ENCODE data around the gene TUSC1.
"Not testable (repeated sequence)": the region's sequence is repeated elsewhere in the genome, so short reads cannot be mapped to it uniquely, and the experiment has no call there.

TUSC1 gene

GRCh38 chr9:25678147-25678666, at the start of gene TUSC1:
Gene TUSC1 (minus strand): TSS chr9:25678444. CDS start chr9:25678312, 132 bp downstream.
- in situ Hi-C loops (cut with MboI; ENCODE audit: low sequenced_read_pairs), result no loop called here

GRCh38 chr9:25726871-25727410, 48.7 kb upstream of the TUSC1 start:
- in situ Hi-C loops (cut with MboI; ENCODE audit: low sequenced_read_pairs), result no loop called here

DNA sequence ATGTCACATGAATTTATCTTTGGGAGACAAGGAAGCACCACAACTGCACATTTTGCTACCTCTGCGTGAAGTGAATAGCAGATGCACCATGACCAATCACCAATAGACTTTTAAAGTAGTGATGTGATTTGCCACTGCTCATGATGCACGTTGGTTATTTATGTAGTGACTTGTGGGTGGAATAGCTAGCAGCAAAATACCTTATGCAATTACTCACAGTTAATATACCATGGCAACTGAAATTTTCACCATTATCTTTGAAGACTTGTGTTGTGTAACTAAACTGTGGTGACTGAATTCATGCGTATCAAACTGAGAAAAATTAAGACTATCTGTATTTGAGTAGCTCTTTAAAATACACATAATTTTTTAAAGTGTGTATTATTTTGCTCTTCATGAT, 46.2 kb upstream of the TUSC1 start:
- in situ Hi-C loops (cut with MboI; ENCODE audit: low sequenced_read_pairs), result no loop called here

- in situ Hi-C loops (cut with MboI; ENCODE audit: low sequenced_read_pairs), result no loop called here
Observed at GRCh38 chr9:25716220-25716872, 38.1 kb upstream of the TUSC1 start.

DNA sequence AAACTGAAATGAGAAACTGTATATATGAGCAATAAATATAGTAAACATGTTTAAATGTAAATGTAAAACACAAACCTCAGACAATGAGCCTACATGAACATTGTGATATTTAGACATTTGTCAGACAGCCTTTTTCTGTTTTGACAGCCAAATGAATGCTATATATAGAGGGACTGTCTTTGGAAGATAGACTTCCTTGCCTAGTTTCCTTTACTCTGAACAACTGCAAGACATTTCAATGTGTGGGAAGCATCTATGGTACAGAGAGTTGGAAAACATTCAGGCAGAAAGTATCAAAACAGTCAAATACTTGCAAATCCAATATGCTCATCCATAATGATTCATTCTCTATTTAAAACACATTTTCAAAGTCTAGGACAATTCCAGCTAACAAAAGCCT, 31.7 kb upstream of the TUSC1 start:
- in situ Hi-C loops (cut with MboI; ENCODE audit: low sequenced_read_pairs), result no loop called here

- in situ Hi-C loops (cut with MboI; ENCODE audit: low sequenced_read_pairs), result no loop called here
Observed at GRCh38 chr9:25704800-25705199, 26.6 kb upstream of the TUSC1 start.

- in situ Hi-C loops (cut with MboI; ENCODE audit: low sequenced_read_pairs), result no loop called here
Observed at GRCh38 chr9:25703701-25704357, 25.6 kb upstream of the TUSC1 start.

GRCh38 chr9:25702536-25702935, 24.3 kb upstream of the TUSC1 start:
- in situ Hi-C loops (cut with MboI; ENCODE audit: low sequenced_read_pairs), result no loop called here

DNA sequence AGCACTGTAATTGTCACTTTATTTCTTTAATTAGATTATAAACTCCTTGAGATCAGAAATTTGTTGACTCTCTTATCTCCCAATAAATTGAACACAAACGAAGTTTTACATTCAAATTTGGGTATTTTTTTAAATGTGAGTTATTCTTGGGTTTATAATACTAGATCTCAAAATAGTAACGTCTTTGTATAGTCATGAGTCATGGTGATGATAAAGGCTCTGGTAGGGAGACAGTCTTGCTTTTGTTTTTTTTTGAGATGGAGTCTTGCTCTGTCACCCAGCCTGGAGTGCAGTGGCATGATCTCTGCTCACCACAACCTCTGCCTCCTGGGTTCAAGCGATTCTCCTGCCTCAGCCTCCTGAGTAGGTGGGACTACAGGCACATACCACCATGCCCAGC, 22.7 kb upstream of the TUSC1 start:
- in situ Hi-C loops (cut with MboI; ENCODE audit: low sequenced_read_pairs), result not testable (repeated sequence)

- in situ Hi-C loops (cut with MboI; ENCODE audit: low sequenced_read_pairs), result no loop called here
Observed at GRCh38 chr9:25700430-25700829, 22.2 kb upstream of the TUSC1 start.

DNA sequence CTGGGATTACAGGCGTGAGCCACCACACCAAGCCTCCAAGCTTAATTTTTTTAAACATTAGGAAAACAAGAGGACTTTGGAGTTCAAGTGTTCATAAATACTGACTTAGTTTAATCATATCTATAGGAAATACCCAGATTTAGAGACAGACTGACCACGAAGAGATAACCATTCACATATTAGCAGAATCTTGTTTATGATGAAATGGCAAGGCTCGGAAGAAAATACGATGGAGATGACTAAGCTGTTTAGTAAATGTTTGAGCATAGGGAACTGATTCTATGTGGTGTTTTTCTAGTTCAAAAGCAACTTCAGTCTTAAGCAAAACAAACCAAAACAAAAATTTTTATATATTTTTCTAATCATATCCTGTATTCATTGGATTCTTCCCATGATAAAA, 13.5 kb upstream of the TUSC1 start:
- in situ Hi-C loops (cut with MboI; ENCODE audit: low sequenced_read_pairs), result no loop called here

DNA sequence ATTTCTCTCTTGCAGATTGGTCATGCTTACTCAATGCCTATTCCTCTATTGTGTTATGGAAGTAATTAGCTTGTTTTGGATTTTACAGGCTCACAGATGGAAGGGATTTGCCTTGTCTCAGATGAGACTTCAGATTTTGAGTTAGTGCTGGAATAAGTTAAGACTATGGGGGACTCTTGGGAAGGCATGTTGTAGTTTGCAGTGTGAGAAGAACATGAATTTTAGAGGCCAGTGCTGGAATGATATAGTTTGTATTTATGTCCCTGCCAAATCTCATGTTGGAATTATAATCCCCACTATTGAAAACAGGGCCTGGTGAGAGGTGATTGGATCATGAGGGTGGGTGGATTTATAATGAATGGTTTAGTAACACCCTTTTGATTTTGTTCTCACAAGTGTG, 6.1 kb upstream of the TUSC1 start:
- in situ Hi-C loops (cut with MboI; ENCODE audit: low sequenced_read_pairs), result no loop called here

DNA sequence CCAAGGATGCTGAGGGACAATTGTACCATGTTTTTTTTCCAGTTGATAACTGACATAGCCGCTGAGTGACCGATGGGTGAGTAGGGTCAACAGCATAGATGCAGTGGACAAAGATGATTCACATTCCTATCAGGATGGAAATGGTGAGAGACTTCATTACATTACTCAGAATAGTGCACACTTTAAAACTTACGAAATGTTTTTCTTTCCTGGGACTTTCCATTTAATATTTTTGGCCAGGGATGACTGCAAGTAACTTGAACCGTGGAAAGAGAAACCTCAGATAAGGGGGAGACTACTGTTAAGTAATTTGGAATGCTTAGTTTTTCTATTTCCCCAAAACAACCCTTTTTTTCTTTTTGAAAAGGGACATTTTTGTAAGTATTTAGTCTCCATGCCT, 3.0 kb upstream of the TUSC1 start:
- in situ Hi-C loops (cut with MboI; ENCODE audit: low sequenced_read_pairs), result no loop called here

DNA sequence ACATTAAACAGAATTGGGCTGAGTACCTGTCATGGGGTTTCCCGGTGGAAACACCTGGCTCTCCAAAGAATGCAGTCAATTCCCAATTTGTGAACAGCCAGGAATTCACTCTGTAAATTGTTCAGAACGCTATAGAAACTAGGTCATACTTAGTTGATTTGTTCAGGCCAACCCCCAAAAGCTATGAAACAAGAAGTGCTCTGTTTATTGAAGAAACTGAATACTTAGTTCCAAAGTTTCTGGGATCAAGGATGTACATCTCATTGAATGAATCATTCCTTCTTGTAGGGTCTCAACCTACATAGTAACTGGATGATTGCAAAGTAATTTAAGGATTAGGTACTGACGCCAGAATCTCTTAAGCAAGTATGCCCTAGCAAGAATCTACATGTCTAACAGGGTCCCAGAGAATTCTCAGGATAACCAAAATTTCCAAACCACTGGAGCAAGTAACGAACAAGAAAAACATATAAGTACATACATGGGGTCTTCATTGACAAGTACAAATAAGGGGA, 659 bp upstream of the TUSC1 start:
- in situ Hi-C loops (cut with MboI; ENCODE audit: low sequenced_read_pairs), result no loop called here

- in situ Hi-C loops (cut with MboI; ENCODE audit: low sequenced_read_pairs), result no loop called here
Observed at GRCh38 chr9:25677301-25678146, 720 bp downstream of the TUSC1 start.

DNA sequence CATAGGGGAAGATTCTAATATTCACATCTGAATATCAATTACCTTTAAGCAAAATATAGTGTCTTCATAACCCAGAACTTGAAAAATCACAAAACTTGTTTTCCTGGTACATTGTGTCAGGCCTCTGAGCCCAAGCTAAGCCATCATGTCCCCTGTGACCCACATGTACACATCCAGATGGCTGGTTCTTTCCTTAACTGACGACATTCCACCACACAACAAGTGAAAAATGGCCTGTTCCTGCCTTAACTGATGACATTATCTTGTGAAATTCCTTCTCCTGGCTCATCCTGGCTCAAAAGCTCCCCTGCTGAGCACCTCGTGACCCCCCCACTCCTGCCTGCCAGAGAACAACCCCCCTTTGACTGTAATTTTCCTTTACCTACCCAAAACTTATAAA, 2.4 kb downstream of the TUSC1 start:
- in situ Hi-C loops (cut with MboI; ENCODE audit: low sequenced_read_pairs), result not testable (repeated sequence)

GRCh38 chr9:25658571-25658970, 19.7 kb downstream of the TUSC1 start:
- in situ Hi-C loops (cut with MboI; ENCODE audit: low sequenced_read_pairs), result no loop called here

DNA sequence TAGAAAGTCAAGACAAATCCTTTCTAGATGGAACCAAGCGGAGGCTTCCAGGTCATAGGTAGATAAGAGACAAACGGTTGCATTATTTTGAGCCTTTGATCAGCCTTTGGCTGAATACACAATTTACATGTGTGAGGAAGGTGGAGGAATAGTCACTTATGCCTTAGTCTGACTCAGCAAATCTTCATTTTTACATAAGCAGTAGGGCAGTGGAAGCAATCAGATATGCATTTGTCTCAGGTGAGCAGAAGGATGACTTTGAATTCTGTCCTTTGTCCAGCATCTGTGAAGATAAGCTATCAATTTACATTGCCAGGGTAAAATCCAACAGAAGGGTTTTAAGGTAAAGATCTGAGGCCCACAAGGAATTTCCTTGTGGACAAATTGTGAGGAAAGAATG, 23.8 kb downstream of the TUSC1 start:
- in situ Hi-C loops (cut with MboI; ENCODE audit: low sequenced_read_pairs), result no loop called here

GRCh38 chr9:25648116-25648515, 30.1 kb downstream of the TUSC1 start:
- in situ Hi-C loops (cut with MboI; ENCODE audit: low sequenced_read_pairs), result no loop called here

- in situ Hi-C loops (cut with MboI; ENCODE audit: low sequenced_read_pairs), result no loop called here
Observed at GRCh38 chr9:25636026-25636425, 42.2 kb downstream of the TUSC1 start.

DNA sequence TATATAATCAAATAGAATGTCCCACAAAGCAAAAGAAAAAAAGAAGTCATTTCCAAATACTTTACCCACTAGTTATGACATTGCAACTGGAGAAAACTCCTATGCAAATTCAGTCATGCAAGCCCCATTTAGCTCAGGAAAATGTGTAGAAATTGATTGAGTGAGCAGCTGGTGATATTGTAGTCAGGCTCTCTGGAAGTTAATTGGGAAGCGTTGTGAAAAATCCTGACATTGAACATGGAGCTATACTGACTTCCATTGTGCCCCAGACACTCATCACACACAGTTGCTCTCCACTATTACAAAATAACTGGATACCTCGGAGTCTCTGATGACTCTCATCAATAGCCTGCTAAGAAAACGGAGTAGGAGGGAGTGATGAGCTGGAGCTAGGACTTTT, 49.0 kb downstream of the TUSC1 start:
- in situ Hi-C loops (cut with MboI; ENCODE audit: low sequenced_read_pairs), result no loop called here
